ENCODE results near the gene CACNA1A.

Gene CACNA1A

GRCh38 chr19:13526552-13526951 lies 20.3 kb upstream of the CACNA1A start:
- Histone ChIP-seq H3K4me3 (ENCODE audit: low read length) (no peak overlapping the region), H3K4me1 (ENCODE audit: insufficient read depth, low read length) (no peaks in the 10 kb centered on the region), H3K9me3 (ENCODE audit: insufficient read depth, low read depth, low read length) (no peaks in the 10 kb centered on the region), H3K9ac (ENCODE audit: low read depth, low read length) (no peak overlapping the region), H3K36me3 (ENCODE audit: insufficient read depth, low read depth, low read length) (no peaks in the 10 kb centered on the region), H3K27ac (ENCODE audit: low read length) (no peak overlapping the region), H3K27me3 (ENCODE audit: insufficient read depth, low read length) (no peaks in the 10 kb centered on the region)

GRCh38 chr19:13521066-13521465 lies 14.8 kb upstream of the CACNA1A start:
- no peak overlapping the region for H3K27ac ChIP-seq (ENCODE audit: low read length)
- H3K4me3 ChIP-seq (ENCODE audit: low read length), result no peak overlapping the region
- no peaks in the 10 kb centered on the region for H3K27me3 ChIP-seq (ENCODE audit: insufficient read depth, low read length)
- H3K9ac ChIP-seq (ENCODE audit: low read depth, low read length), result no peak overlapping the region
- no peaks in the 10 kb centered on the region for H3K4me1 ChIP-seq (ENCODE audit: insufficient read depth, low read length)
- H3K36me3 ChIP-seq (ENCODE audit: insufficient read depth, low read depth, low read length), result no peaks in the 10 kb centered on the region
- H3K9me3 ChIP-seq (ENCODE audit: insufficient read depth, low read depth, low read length), result no peaks in the 10 kb centered on the region

GRCh38 chr19:13511947-13512346 lies 5.7 kb upstream of the CACNA1A start:
- peaks cover 37% of the 10 kb centered on the region for H3K27me3 ChIP-seq (ENCODE audit: insufficient read depth, low read length)
- H3K36me3 ChIP-seq (ENCODE audit: insufficient read depth, low read depth, low read length), result no peaks in the 10 kb centered on the region
- H3K9me3 ChIP-seq (ENCODE audit: insufficient read depth, low read depth, low read length), result no peaks in the 10 kb centered on the region
- no peak overlapping the region for H3K4me3 ChIP-seq (ENCODE audit: low read length)
- H3K4me1 ChIP-seq (ENCODE audit: insufficient read depth, low read length), result peaks cover 5% of the 10 kb centered on the region; the same call in 1 of the 2 replicates
- H3K27ac ChIP-seq (ENCODE audit: low read length), result no peak overlapping the region
- H3K9ac ChIP-seq (ENCODE audit: low read depth, low read length), result no peak overlapping the region

- H3K36me3 ChIP-seq (ENCODE audit: insufficient read depth, low read depth, low read length), result peaks cover 3% of the 10 kb centered on the region; the same call in 1 of the 2 replicates
- H3K4me1 ChIP-seq (ENCODE audit: insufficient read depth, low read length), result peaks cover 5% of the 10 kb centered on the region; the same call in 1 of the 2 replicates
- no peak overlapping the region for H3K27ac ChIP-seq (ENCODE audit: low read length)
- H3K9me3 ChIP-seq (ENCODE audit: insufficient read depth, low read depth, low read length), result no peaks in the 10 kb centered on the region
- H3K9ac ChIP-seq (ENCODE audit: low read depth, low read length), result peak overlapping the region; percentile 40; the same call in 1 of the 2 replicates
- H3K27me3 ChIP-seq (ENCODE audit: insufficient read depth, low read length), result peaks cover 62% of the 10 kb centered on the region
- peak overlapping the region; percentile 65 for H3K4me3 ChIP-seq (ENCODE audit: low read length)
Observed at GRCh38 chr19:13507053-13507611, 853 bp upstream of the CACNA1A start.

- no peak overlapping the region for H3K27ac ChIP-seq (ENCODE audit: low read length)
- no peaks in the 10 kb centered on the region for H3K9me3 ChIP-seq (ENCODE audit: insufficient read depth, low read depth, low read length)
- H3K27me3 ChIP-seq (ENCODE audit: insufficient read depth, low read length), result peaks cover 53% of the 10 kb centered on the region
- peaks cover 5% of the 10 kb centered on the region; the same call in 1 of the 2 replicates for H3K36me3 ChIP-seq (ENCODE audit: insufficient read depth, low read depth, low read length)
- peak overlapping the region; percentile 94 for H3K4me3 ChIP-seq (ENCODE audit: low read length)
- H3K4me1 ChIP-seq (ENCODE audit: insufficient read depth, low read length), result peaks cover 5% of the 10 kb centered on the region; the same call in 1 of the 2 replicates
- H3K9ac ChIP-seq (ENCODE audit: low read depth, low read length), result peak overlapping the region; percentile 78; the same call in 1 of the 2 replicates
Observed at GRCh38 chr19:13505761-13506470, 363 bp downstream of the CACNA1A start.

GRCh38 chr19:13505164-13505695 lies 1.0 kb downstream of the CACNA1A start:
- Histone ChIP-seq H3K4me3 (ENCODE audit: low read length) (peak overlapping the region; percentile 94), H3K9ac (ENCODE audit: low read depth, low read length) (peak overlapping the region; percentile 78; the same call in 1 of the 2 replicates), H3K27me3 (ENCODE audit: insufficient read depth, low read length) (peaks cover 53% of the 10 kb centered on the region), H3K9me3 (ENCODE audit: insufficient read depth, low read depth, low read length) (no peaks in the 10 kb centered on the region), H3K4me1 (ENCODE audit: insufficient read depth, low read length) (peaks cover 5% of the 10 kb centered on the region; the same call in 1 of the 2 replicates), H3K36me3 (ENCODE audit: insufficient read depth, low read depth, low read length) (peaks cover 8% of the 10 kb centered on the region; the same call in 1 of the 2 replicates), H3K27ac (ENCODE audit: low read length) (no peak overlapping the region)

- H3K9ac ChIP-seq (ENCODE audit: low read depth, low read length), result no peak overlapping the region
- peak overlapping the region; percentile 94; the same call in 1 of the 2 replicates for H3K4me3 ChIP-seq (ENCODE audit: low read length)
- H3K27me3 ChIP-seq (ENCODE audit: insufficient read depth, low read length), result peaks cover 42% of the 10 kb centered on the region
Observed at GRCh38 chr19:13503570-13504235, 2.6 kb downstream of the CACNA1A start.

GRCh38 chr19:13502231-13502630 lies 4.0 kb downstream of the CACNA1A start:
- H3K9me3 ChIP-seq (ENCODE audit: insufficient read depth, low read depth, low read length), result no peaks in the 10 kb centered on the region
- peaks cover 5% of the 10 kb centered on the region; the same call in 1 of the 2 replicates for H3K4me1 ChIP-seq (ENCODE audit: insufficient read depth, low read length)
- no peak overlapping the region for H3K27ac ChIP-seq (ENCODE audit: low read length)
- no peak overlapping the region for H3K9ac ChIP-seq (ENCODE audit: low read depth, low read length)
- H3K27me3 ChIP-seq (ENCODE audit: insufficient read depth, low read length), result peaks cover 28% of the 10 kb centered on the region
- peaks cover 8% of the 10 kb centered on the region; the same call in 1 of the 2 replicates for H3K36me3 ChIP-seq (ENCODE audit: insufficient read depth, low read depth, low read length)
- H3K4me3 ChIP-seq (ENCODE audit: low read length), result no peak overlapping the region

More at GRCh38 chr19:13503570-13504235, 2.6 kb downstream of the CACNA1A start:
- no peak overlapping the region for H3K27ac ChIP-seq (ENCODE audit: low read length)
- peaks cover 8% of the 10 kb centered on the region; the same call in 1 of the 2 replicates for H3K36me3 ChIP-seq (ENCODE audit: insufficient read depth, low read depth, low read length)
- no peaks in the 10 kb centered on the region for H3K9me3 ChIP-seq (ENCODE audit: insufficient read depth, low read depth, low read length)
- H3K4me1 ChIP-seq (ENCODE audit: insufficient read depth, low read length), result peaks cover 5% of the 10 kb centered on the region; the same call in 1 of the 2 replicates

GRCh38 chr19:13499692-13500091 lies 6.6 kb downstream of the CACNA1A start:
- Histone ChIP-seq H3K4me1 (ENCODE audit: insufficient read depth, low read length) (peaks cover under 1% of the 10 kb centered on the region; the same call in 1 of the 2 replicates), H3K27me3 (ENCODE audit: insufficient read depth, low read length) (peaks cover 11% of the 10 kb centered on the region), H3K27ac (ENCODE audit: low read length) (no peak overlapping the region), H3K9ac (ENCODE audit: low read depth, low read length) (no peak overlapping the region), H3K9me3 (ENCODE audit: insufficient read depth, low read depth, low read length) (no peaks in the 10 kb centered on the region), H3K4me3 (ENCODE audit: low read length) (no peak overlapping the region), H3K36me3 (ENCODE audit: insufficient read depth, low read depth, low read length) (peaks cover 8% of the 10 kb centered on the region; the same call in 1 of the 2 replicates)

GRCh38 chr19:13493516-13494310 lies 12.6 kb downstream of the CACNA1A start:
- Histone ChIP-seq H3K4me3 (ENCODE audit: low read length) (no peak overlapping the region), H3K9ac (ENCODE audit: low read depth, low read length) (no peak overlapping the region), H3K9me3 (ENCODE audit: insufficient read depth, low read depth, low read length) (no peaks in the 10 kb centered on the region), H3K27ac (ENCODE audit: low read length) (no peak overlapping the region), H3K4me1 (ENCODE audit: insufficient read depth, low read length) (peaks cover 4% of the 10 kb centered on the region; the same call in 1 of the 2 replicates), H3K27me3 (ENCODE audit: insufficient read depth, low read length) (no peaks in the 10 kb centered on the region), H3K36me3 (ENCODE audit: insufficient read depth, low read depth, low read length) (no peaks in the 10 kb centered on the region)

- no peaks in the 10 kb centered on the region for H3K9me3 ChIP-seq (ENCODE audit: insufficient read depth, low read depth, low read length)
- H3K4me1 ChIP-seq (ENCODE audit: insufficient read depth, low read length), result peaks cover 4% of the 10 kb centered on the region; the same call in 1 of the 2 replicates
- H3K4me3 ChIP-seq (ENCODE audit: low read length), result no peak overlapping the region
- H3K9ac ChIP-seq (ENCODE audit: low read depth, low read length), result no peak overlapping the region
- H3K27me3 ChIP-seq (ENCODE audit: insufficient read depth, low read length), result no peaks in the 10 kb centered on the region
- no peaks in the 10 kb centered on the region for H3K36me3 ChIP-seq (ENCODE audit: insufficient read depth, low read depth, low read length)
- no peak overlapping the region for H3K27ac ChIP-seq (ENCODE audit: low read length)
Observed at GRCh38 chr19:13492128-13492527, 14.2 kb downstream of the CACNA1A start.
